ENCODE measurements around the gene GRP. TPM values are rescaled to one million over a fixed set of nuclear protein-coding genes. Genes with fewer than 3 reads are reported as not detected.

Gene GRP
- total RNA-seq, 1 donor from 2014 or later: not detected

GRCh38 chr18:59272221-59272888, 52.4 kb downstream of the GRP start:
- Mint-ChIP-seq H3K9me3 (no peaks in the 10 kb centered on the region), H3K27me3 (ENCODE audit: low read depth) (peaks cover 77% of the 10 kb centered on the region), H3K4me1 (ENCODE audit: low read depth) (peaks cover 15% of the 10 kb centered on the region), H3K27ac (no peak overlapping the region), H3K4me3 (ENCODE audit: low read depth) (no peak overlapping the region), H3K36me3 (ENCODE audit: low read depth) (no peaks in the 10 kb centered on the region)
- DNase-seq (ENCODE audit: low spot score): no peak
- intact Hi-C loops (cut with micrococcal nuclease): no loop called here

- H3K4me3 Mint-ChIP-seq (ENCODE audit: low read depth): no peak within 1 kb of the TSS
- DNase-seq (ENCODE audit: low spot score): no peak
- H3K36me3 Mint-ChIP-seq (ENCODE audit: low read depth): no peaks in the 10 kb centered on the region
- intact Hi-C loops (cut with micrococcal nuclease): loop anchor here (1.0 kb wide), 2 partner anchors 8 to 53 kb away; partner anchors contain the start of gene GRP
- no peak within 1 kb of the TSS for H3K27ac Mint-ChIP-seq
- peaks cover 75% of the 10 kb centered on the region for H3K27me3 Mint-ChIP-seq (ENCODE audit: low read depth)
- no peaks in the 10 kb centered on the region for H3K9me3 Mint-ChIP-seq
- peaks cover 15% of the 10 kb centered on the region for H3K4me1 Mint-ChIP-seq (ENCODE audit: low read depth)
These were observed 53.2 kb downstream of the GRP start, which contains the start of gene RAX for GRCh38 chr18:59272891-59273758. TSS of gene RAX (minus strand) at chr18:59273454. CDS start at chr18:59273206, 248 bp downstream.

GRCh38 chr18:59273759-59274532, 54.0 kb downstream of the GRP start:
- H3K36me3 Mint-ChIP-seq (ENCODE audit: low read depth): no peaks in the 10 kb centered on the region
- intact Hi-C loops (cut with micrococcal nuclease): loop anchor here (1.0 kb wide), 2 partner anchors 9 to 54 kb away; partner anchors contain the start of gene GRP
- no peaks in the 10 kb centered on the region for H3K9me3 Mint-ChIP-seq
- peaks cover 13% of the 10 kb centered on the region for H3K4me1 Mint-ChIP-seq (ENCODE audit: low read depth)
- no peak for DNase-seq (ENCODE audit: low spot score)
- no peak overlapping the region for H3K27ac Mint-ChIP-seq
- H3K27me3 Mint-ChIP-seq (ENCODE audit: low read depth): peaks cover 72% of the 10 kb centered on the region
- no peak overlapping the region for H3K4me3 Mint-ChIP-seq (ENCODE audit: low read depth)

- peaks cover 11% of the 10 kb centered on the region for H3K4me1 Mint-ChIP-seq (ENCODE audit: low read depth)
- H3K9me3 Mint-ChIP-seq: no peaks in the 10 kb centered on the region
- no peak for DNase-seq (ENCODE audit: low spot score)
- H3K4me3 Mint-ChIP-seq (ENCODE audit: low read depth): no peak overlapping the region
- no peaks in the 10 kb centered on the region for H3K36me3 Mint-ChIP-seq (ENCODE audit: low read depth)
- intact Hi-C loops (cut with micrococcal nuclease): no loop called here
- no peak overlapping the region for H3K27ac Mint-ChIP-seq
- H3K27me3 Mint-ChIP-seq (ENCODE audit: low read depth): peaks cover 73% of the 10 kb centered on the region
These were observed 54.6 kb downstream of the GRP start for GRCh38 chr18:59274533-59274928.

GRCh38 chr18:59275406-59275949, 55.5 kb downstream of the GRP start:
- Mint-ChIP-seq H3K27ac (no peak overlapping the region), H3K4me1 (ENCODE audit: low read depth) (peaks cover 7% of the 10 kb centered on the region), H3K27me3 (ENCODE audit: low read depth) (peaks cover 70% of the 10 kb centered on the region), H3K9me3 (no peaks in the 10 kb centered on the region), H3K4me3 (ENCODE audit: low read depth) (no peak overlapping the region), H3K36me3 (ENCODE audit: low read depth) (no peaks in the 10 kb centered on the region)
- no peak for DNase-seq (ENCODE audit: low spot score)
- intact Hi-C loops (cut with micrococcal nuclease): no loop called here

- intact Hi-C loops (cut with micrococcal nuclease): no loop called here
- Mint-ChIP-seq H3K4me3 (ENCODE audit: low read depth) (no peak overlapping the region), H3K9me3 (no peaks in the 10 kb centered on the region), H3K36me3 (ENCODE audit: low read depth) (no peaks in the 10 kb centered on the region), H3K4me1 (ENCODE audit: low read depth) (peaks cover 4% of the 10 kb centered on the region), H3K27me3 (ENCODE audit: low read depth) (peaks cover 70% of the 10 kb centered on the region), H3K27ac (no peak overlapping the region)
- DNase-seq (ENCODE audit: low spot score): no peak
These were observed 56.1 kb downstream of the GRP start for GRCh38 chr18:59276047-59276446.

GRCh38 chr18:59278793-59279192, 58.8 kb downstream of the GRP start:
- peaks cover 1% of the 10 kb centered on the region for H3K4me1 Mint-ChIP-seq (ENCODE audit: low read depth)
- no peak for DNase-seq (ENCODE audit: low spot score)
- intact Hi-C loops (cut with micrococcal nuclease): no loop called here
- peaks cover 69% of the 10 kb centered on the region for H3K27me3 Mint-ChIP-seq (ENCODE audit: low read depth)
- no peaks in the 10 kb centered on the region for H3K36me3 Mint-ChIP-seq (ENCODE audit: low read depth)
- no peak overlapping the region for H3K4me3 Mint-ChIP-seq (ENCODE audit: low read depth)
- no peak overlapping the region for H3K27ac Mint-ChIP-seq
- no peaks in the 10 kb centered on the region for H3K9me3 Mint-ChIP-seq

- Mint-ChIP-seq H3K4me1 (ENCODE audit: low read depth) (no peaks in the 10 kb centered on the region), H3K4me3 (ENCODE audit: low read depth) (no peak overlapping the region), H3K27ac (no peak overlapping the region), H3K36me3 (ENCODE audit: low read depth) (no peaks in the 10 kb centered on the region), H3K9me3 (no peaks in the 10 kb centered on the region), H3K27me3 (ENCODE audit: low read depth) (peaks cover 68% of the 10 kb centered on the region)
- no peak for DNase-seq (ENCODE audit: low spot score)
- intact Hi-C loops (cut with micrococcal nuclease): no loop called here
These were observed 59.2 kb downstream of the GRP start for GRCh38 chr18:59279193-59279592.

- peaks cover 67% of the 10 kb centered on the region for H3K27me3 Mint-ChIP-seq (ENCODE audit: low read depth)
- H3K4me3 Mint-ChIP-seq (ENCODE audit: low read depth): no peak overlapping the region
- no peak overlapping the region for H3K27ac Mint-ChIP-seq
- no peaks in the 10 kb centered on the region for H3K36me3 Mint-ChIP-seq (ENCODE audit: low read depth)
- H3K4me1 Mint-ChIP-seq (ENCODE audit: low read depth): no peaks in the 10 kb centered on the region
- intact Hi-C loops (cut with micrococcal nuclease): no loop called here
- no peaks in the 10 kb centered on the region for H3K9me3 Mint-ChIP-seq
- DNase-seq (ENCODE audit: low spot score): no peak
These were observed 59.8 kb downstream of the GRP start for GRCh38 chr18:59279722-59280121.

Other genes with a start within 250 kb of the GRP start
- gene SEC11C, start 80.3 kb upstream of the GRP start, total RNA-seq: 198 and 208 TPM in 2 replicates
- 0.32 TPM in 1 of 2 replicates, not detected in the other for gene RAX, start 53.3 kb downstream of the GRP start, total RNA-seq
- not detected in 2 replicates for gene CPLX4, start 98.5 kb downstream of the GRP start, total RNA-seq
- 141 and 146 TPM in 2 replicates for gene LMAN1, start 139.1 kb downstream of the GRP start, total RNA-seq